Chondrocyte (in vitro differentiated cells): ENCODE results near the gene PLAC8. TPM values are rescaled to one million over a fixed set of nuclear protein-coding genes. Genes with fewer than 3 reads are reported as not detected.

ENCODE experiments used
- DNase-seq: peaks from one replicate; pipeline ENCODE4 v3.0.0; 2021; ENCODE audit warnings: mixed read lengths, low spot score
- H3K27ac Mint-ChIP-seq: one replicate; pipeline ENCODE4 v1.8.0; 2021; ENCODE audit warnings: mild to moderate bottlenecking, moderate library complexity, mixed read lengths; ENCODE audit not compliant: unreplicated experiment
- H3K27me3 Mint-ChIP-seq: 2 replicates; pipeline ENCODE4 v1.8.0; 2021; ENCODE audit warnings: low read depth, mixed read lengths
- H3K36me3 Mint-ChIP-seq: 2 replicates; pipeline ENCODE4 v1.8.0; 2021; ENCODE audit warnings: low read depth, mixed read lengths
- H3K4me1 Mint-ChIP-seq: 2 replicates; pipeline ENCODE4 v1.8.0; 2021; ENCODE audit warnings: low read depth, mild to moderate bottlenecking, mixed read lengths
- H3K4me3 Mint-ChIP-seq: one replicate; pipeline ENCODE4 v1.8.0; 2021; ENCODE audit warnings: mild to moderate bottlenecking, moderate library complexity, mixed read lengths; ENCODE audit not compliant: unreplicated experiment
- H3K9me3 Mint-ChIP-seq: 2 replicates; pipeline ENCODE4 v1.8.0; 2021; ENCODE audit warnings: low read depth, mixed read lengths
- CTCF ChIP-seq: fragments of 200-600 bp; sonication (generic); IDR thresholded peaks from 2 replicates; pipeline ENCODE4 v1.5.0; 2021; ENCODE audit warnings: antibody characterized with exemption, mild to moderate bottlenecking, moderate library complexity
- long read RNA-seq: library from polyadenylated mRNA; stranded (forward); transcript quantifications from one replicate; pipeline ENCODE4 v2.0.0, GENCODE V29; 2021
- total RNA-seq: library from RNA; stranded (reverse); gene quantifications from 3 replicates; pipeline ENCODE4 v1.2.1, GENCODE V29; 2021

The PLAC8 gene
- 0.51 TPM in 1 of 3 replicates, not detected in the others for total RNA-seq
- long read RNA-seq = 0 reads

- no peaks in the 10 kb centered on the region for H3K36me3 Mint-ChIP-seq
- H3K4me3 Mint-ChIP-seq = no peak within 1 kb of the TSS
- H3K27me3 Mint-ChIP-seq = no peaks in the 10 kb centered on the region
- H3K27ac Mint-ChIP-seq = no peak within 1 kb of the TSS
- DNase-seq = no peak
- no peak for TF ChIP-seq CTCF
- peaks cover 5% of the 10 kb centered on the region for H3K4me1 Mint-ChIP-seq
- no peaks in the 10 kb centered on the region for H3K9me3 Mint-ChIP-seq
These were observed at the start of gene PLAC8 for GRCh38 chr4:83114576-83114975. Gene PLAC8, minus strand, starts transcription at chr4:83114729. Its CDS starts 6,808 bp downstream, at chr4:83107921.

GRCh38 chr4:83153417-83153816 lies 38.9 kb upstream of the PLAC8 start:
- no peak for DNase-seq
- Mint-ChIP-seq H3K36me3 (no peaks in the 10 kb centered on the region), H3K27ac (no peak overlapping the region), H3K27me3 (no peaks in the 10 kb centered on the region), H3K4me3 (no peak overlapping the region), H3K9me3 (peaks cover 7% of the 10 kb centered on the region), H3K4me1 (peaks cover 6% of the 10 kb centered on the region)
- TF ChIP-seq CTCF = no peak

GRCh38 chr4:83152746-83153145 lies 38.2 kb upstream of the PLAC8 start:
- Mint-ChIP-seq H3K9me3 (peaks cover 7% of the 10 kb centered on the region), H3K4me3 (no peak overlapping the region), H3K27me3 (no peaks in the 10 kb centered on the region), H3K4me1 (no peaks in the 10 kb centered on the region), H3K27ac (no peak overlapping the region), H3K36me3 (no peaks in the 10 kb centered on the region)
- DNase-seq = no peak
- no peak for TF ChIP-seq CTCF

- no peak for TF ChIP-seq CTCF
- H3K4me1 Mint-ChIP-seq = no peaks in the 10 kb centered on the region
These were observed 37.1 kb upstream of the PLAC8 start for GRCh38 chr4:83151651-83152050.

GRCh38 chr4:83150653-83151330 lies 36.3 kb upstream of the PLAC8 start:
- Mint-ChIP-seq H3K27ac (no peak overlapping the region), H3K27me3 (no peaks in the 10 kb centered on the region), H3K36me3 (no peaks in the 10 kb centered on the region), H3K4me3 (no peak overlapping the region), H3K9me3 (no peaks in the 10 kb centered on the region), H3K4me1 (no peaks in the 10 kb centered on the region)
- no peak for DNase-seq
- TF ChIP-seq CTCF = no peak

More at GRCh38 chr4:83151651-83152050, 37.1 kb upstream of the PLAC8 start:
- peaks cover 6% of the 10 kb centered on the region for H3K9me3 Mint-ChIP-seq
- no peaks in the 10 kb centered on the region for H3K36me3 Mint-ChIP-seq
- no peak for DNase-seq
- H3K4me3 Mint-ChIP-seq = no peak overlapping the region
- H3K27ac Mint-ChIP-seq = no peak overlapping the region
- no peaks in the 10 kb centered on the region for H3K27me3 Mint-ChIP-seq
